Activated CD8-positive, alpha-beta T cell treated with anti-CD3 and anti-CD28 coated beads, Interleukin-2, amount 10 ng/mL, durations not matched to agents 7 days and 5 days (primary cell): ENCODE measurements around the gene ZNF385C. TPM values are rescaled to one million over a fixed set of nuclear protein-coding genes. Genes with fewer than 3 reads are reported as not detected.
A peak's percentile ranks its signal among the peaks of the same experiment; 100 is the strongest.

Experiments used
- ATAC-seq: fragments of 150-1000 bp; cut with Tn5 transposase; one replicate; pipeline ENCODE4 v1.10.0; 2021; ENCODE audit warnings: moderate library complexity
- CTCF ChIA-PET: fragments of 350-600 bp; sonication (Branson Sonifier 250); formaldehyde crosslinking; loops from one replicate; lab custom pipeline; 2021; ENCODE audit warnings: antibody characterized with exemption; lab: Charles Lee
- POLR2A ChIA-PET: fragments of 350-600 bp; sonication (Branson Sonifier 250); formaldehyde crosslinking; loops from one replicate; lab custom pipeline; 2021; ENCODE audit warnings: antibody characterized with exemption; lab: Charles Lee
- DNase-seq: peaks from one replicate; pipeline ENCODE4 v3.0.0-alpha.2; 2020
- H3K27ac Mint-ChIP-seq: one replicate; pipeline ENCODE4 v1.8.0; 2021; ENCODE audit warnings: mild to moderate bottlenecking, mixed read lengths
- H3K27me3 Mint-ChIP-seq: one replicate; pipeline ENCODE4 v1.8.0; 2021; ENCODE audit warnings: low read depth, mixed read lengths
- H3K36me3 Mint-ChIP-seq: one replicate; pipeline ENCODE4 v1.8.0; 2021; ENCODE audit warnings: low read depth, mixed read lengths
- H3K4me1 Mint-ChIP-seq: one replicate; pipeline ENCODE4 v1.8.0; 2021; ENCODE audit warnings: low read depth, mixed read lengths
- H3K4me3 Mint-ChIP-seq: one replicate; pipeline ENCODE4 v1.8.0; 2021; ENCODE audit warnings: mild to moderate bottlenecking, mixed read lengths
- H3K9me3 Mint-ChIP-seq: one replicate; pipeline ENCODE4 v1.8.0; 2022; ENCODE audit warnings: mixed read lengths; ENCODE audit not compliant: insufficient read depth
- total RNA-seq, 2 experiments: library from RNA; stranded (reverse); gene quantifications; one replicate each; pipeline ENCODE4 v1.2.3, GENCODE V29; 2021

Gene ZNF385C
- total RNA-seq, 2 experiments from 2014 or later: 0.23 to 0.47 TPM

- DNase-seq (no peak), ATAC-seq (no peak)
- no peaks in the 10 kb centered on the region for H3K9me3 Mint-ChIP-seq
- ChIA-PET CTCF (interaction anchor here (1.7 kb wide), 2 partner anchors 9 to 11 kb away, joined by 7 to 8 read pairs; no protein-coding TSS in a partner anchor), POLR2A (interaction anchor here (1.4 kb wide), 1 partner anchor 56 kb away, joined by 4 read pairs; no protein-coding TSS in a partner anchor)
- H3K36me3 Mint-ChIP-seq: no peaks in the 10 kb centered on the region
- peaks cover 9% of the 10 kb centered on the region for H3K4me1 Mint-ChIP-seq
- no peak overlapping the region for H3K27ac Mint-ChIP-seq
- H3K27me3 Mint-ChIP-seq: peaks cover 19% of the 10 kb centered on the region
- no peak overlapping the region for H3K4me3 Mint-ChIP-seq
These were observed 41.6 kb downstream of the ZNF385C start for GRCh38 chr17:42056635-42057034.

GRCh38 chr17:42055496-42055895 is 42.8 kb downstream of the ZNF385C start:
- POLR2A ChIA-PET: interaction anchor here (1.4 kb wide), 1 partner anchor 58 kb away, joined by 4 read pairs; no protein-coding TSS in a partner anchor
- no peak overlapping the region for H3K4me3 Mint-ChIP-seq
- no peaks in the 10 kb centered on the region for H3K9me3 Mint-ChIP-seq
- H3K36me3 Mint-ChIP-seq: no peaks in the 10 kb centered on the region
- ATAC-seq (no peak), DNase-seq (no peak)
- no peak overlapping the region for H3K27ac Mint-ChIP-seq
- CTCF ChIA-PET: interaction anchor here (0.6 to 2.5 kb wide), 6 partner anchors 10 to 92 kb away, joined by 3 to 5 read pairs (median 3); no protein-coding TSS in a partner anchor
- H3K4me1 Mint-ChIP-seq: peaks cover 13% of the 10 kb centered on the region
- H3K27me3 Mint-ChIP-seq: peaks cover 29% of the 10 kb centered on the region

GRCh38 chr17:42055027-42055426 is 43.2 kb downstream of the ZNF385C start:
- peaks cover 9% of the 10 kb centered on the region for H3K4me1 Mint-ChIP-seq
- ATAC-seq: no peak
- POLR2A ChIA-PET: interaction anchor here (1.4 kb wide), 1 partner anchor 58 kb away, joined by 4 read pairs; no protein-coding TSS in a partner anchor
- no peak for DNase-seq
- H3K27me3 Mint-ChIP-seq: peaks cover 29% of the 10 kb centered on the region
- no peaks in the 10 kb centered on the region for H3K9me3 Mint-ChIP-seq
- H3K27ac Mint-ChIP-seq: no peak overlapping the region
- no peaks in the 10 kb centered on the region for H3K36me3 Mint-ChIP-seq
- H3K4me3 Mint-ChIP-seq: no peak overlapping the region
- CTCF ChIA-PET: interaction anchor here (0.6 to 2.5 kb wide), 6 partner anchors 10 to 92 kb away, joined by 3 to 5 read pairs (median 3); no protein-coding TSS in a partner anchor

- DNase-seq (no peak), ATAC-seq (no peak)
- peaks cover 9% of the 10 kb centered on the region for H3K4me1 Mint-ChIP-seq
- CTCF ChIA-PET: interaction anchor here (1.1 to 2.5 kb wide), 2 partner anchors 12 to 36 kb away, joined by 3 to 5 read pairs; partner anchors contain the start of gene DNAJC7
- peaks cover 39% of the 10 kb centered on the region for H3K27me3 Mint-ChIP-seq
- no peaks in the 10 kb centered on the region for H3K36me3 Mint-ChIP-seq
- H3K4me3 Mint-ChIP-seq: no peak overlapping the region
- H3K27ac Mint-ChIP-seq: no peak overlapping the region
- POLR2A ChIA-PET: interaction anchor here (0.9 kb wide), 1 partner anchor 36 kb away, joined by 3 read pairs; the partner anchor contains the start of gene DNAJC7
- no peaks in the 10 kb centered on the region for H3K9me3 Mint-ChIP-seq
These were observed 44.4 kb downstream of the ZNF385C start for GRCh38 chr17:42053731-42054500.

GRCh38 chr17:42052346-42052877 is 45.9 kb downstream of the ZNF385C start:
- DNase-seq (no peak), ATAC-seq (no peak)
- no peaks in the 10 kb centered on the region for H3K36me3 Mint-ChIP-seq
- H3K27ac Mint-ChIP-seq: no peak overlapping the region
- POLR2A ChIA-PET: no interaction called here
- no peaks in the 10 kb centered on the region for H3K9me3 Mint-ChIP-seq
- CTCF ChIA-PET: interaction anchor here (1.1 kb wide), 1 partner anchor 35 kb away, joined by 3 read pairs; the partner anchor contains the start of gene DNAJC7
- H3K4me1 Mint-ChIP-seq: peaks cover 9% of the 10 kb centered on the region
- no peak overlapping the region for H3K4me3 Mint-ChIP-seq
- H3K27me3 Mint-ChIP-seq: peaks cover 44% of the 10 kb centered on the region

- ChIA-PET CTCF (interaction anchor here (0.9 to 1.5 kb wide), 4 partner anchors 20 to 129 kb away, joined by 3 to 4 read pairs (median 3); no protein-coding TSS in a partner anchor), POLR2A (interaction anchor here (1.4 kb wide), 1 partner anchor 57 kb away, joined by 5 read pairs; no protein-coding TSS in a partner anchor)
- Mint-ChIP-seq H3K9me3 (no peaks in the 10 kb centered on the region), H3K27ac (no peak overlapping the region), H3K36me3 (no peaks in the 10 kb centered on the region), H3K4me3 (no peak overlapping the region), H3K27me3 (peaks cover 44% of the 10 kb centered on the region), H3K4me1 (peaks cover 9% of the 10 kb centered on the region)
- no peak for DNase-seq
- no peak for ATAC-seq
These were observed 46.6 kb downstream of the ZNF385C start for GRCh38 chr17:42051645-42052044.

- no peak overlapping the region for H3K27ac Mint-ChIP-seq
- no peak for DNase-seq
- CTCF ChIA-PET: interaction anchor here (0.9 to 1.5 kb wide), 4 partner anchors 21 to 129 kb away, joined by 3 to 4 read pairs (median 3); no protein-coding TSS in a partner anchor
These were observed 47.3 kb downstream of the ZNF385C start for GRCh38 chr17:42051013-42051400.

GRCh38 chr17:42050393-42051012 is 47.8 kb downstream of the ZNF385C start, which contains the start of gene C17orf113:
C17orf113 (minus strand) TSS chr17:42050601; CDS start chr17:42043376, 7,225 bp downstream.
- peaks cover 9% of the 10 kb centered on the region for H3K4me1 Mint-ChIP-seq
- DNase-seq: peak; percentile 64
- peak within 1 kb of the TSS; percentile 59 for H3K4me3 Mint-ChIP-seq
- peaks cover 47% of the 10 kb centered on the region for H3K27me3 Mint-ChIP-seq
- ChIA-PET CTCF (interaction anchor here (0.9 to 1.5 kb wide), 3 partner anchors 21 to 130 kb away, joined by 3 to 4 read pairs (median 3); no protein-coding TSS in a partner anchor), POLR2A (interaction anchor here (0.6 to 1.4 kb wide), 4 partner anchors 11 to 58 kb away, joined by 3 to 5 read pairs (median 4); partner anchors contain the start of gene DNAJC7)
- ATAC-seq: peak; percentile 86
- no peak within 1 kb of the TSS for H3K27ac Mint-ChIP-seq
- no peaks in the 10 kb centered on the region for H3K9me3 Mint-ChIP-seq
- no peaks in the 10 kb centered on the region for H3K36me3 Mint-ChIP-seq

More at GRCh38 chr17:42051013-42051400, 47.3 kb downstream of the ZNF385C start:
- Mint-ChIP-seq H3K36me3 (no peaks in the 10 kb centered on the region), H3K27me3 (peaks cover 44% of the 10 kb centered on the region), H3K4me1 (peaks cover 9% of the 10 kb centered on the region), H3K9me3 (no peaks in the 10 kb centered on the region), H3K4me3 (peak overlapping the region; percentile 59)
- ATAC-seq: no peak
- POLR2A ChIA-PET: interaction anchor here (0.6 to 1.4 kb wide), 3 partner anchors 11 to 57 kb away, joined by 3 to 5 read pairs (median 3); no protein-coding TSS in a partner anchor

GRCh38 chr17:42049834-42050392 is 48.4 kb downstream of the ZNF385C start:
- ChIA-PET POLR2A (interaction anchor here (0.8 kb wide), 2 partner anchors 33 to 361 kb away, joined by 3 to 4 read pairs; partner anchors contain the start of genes DNAJC7 and EIF1), CTCF (interaction anchor here (0.7 to 1.3 kb wide), 6 partner anchors 9 to 62 kb away, joined by 3 to 5 read pairs (median 3); partner anchors contain the start of genes DHX58 and NKIRAS2)
- Mint-ChIP-seq H3K27me3 (peaks cover 47% of the 10 kb centered on the region), H3K9me3 (no peaks in the 10 kb centered on the region), H3K4me3 (peak overlapping the region; percentile 48), H3K27ac (no peak overlapping the region), H3K4me1 (peaks cover 9% of the 10 kb centered on the region), H3K36me3 (no peaks in the 10 kb centered on the region)
- ATAC-seq (no peak), DNase-seq (no peak)

GRCh38 chr17:42047343-42047742 is 50.9 kb downstream of the ZNF385C start:
- no peak for DNase-seq
- ATAC-seq: no peak
- Mint-ChIP-seq H3K27ac (no peak overlapping the region), H3K36me3 (no peaks in the 10 kb centered on the region), H3K4me1 (peaks cover 9% of the 10 kb centered on the region), H3K9me3 (no peaks in the 10 kb centered on the region), H3K27me3 (peaks cover 35% of the 10 kb centered on the region), H3K4me3 (no peak overlapping the region)
- POLR2A ChIA-PET: no interaction called here
- CTCF ChIA-PET: interaction anchor here (0.7 kb wide), 1 partner anchor 15 kb away, joined by 3 read pairs; no protein-coding TSS in a partner anchor
